Measurements from ENCODE around the gene ELOB.

The ELOB gene

GRCh38 chr16:2819179-2819938, 42.3 kb upstream of the ELOB start:
- no peak overlapping the region for H2AFZ ChIP-seq (ENCODE audit: low read length)
- no peaks in the 10 kb centered on the region for H3F3A ChIP-seq (ENCODE audit: insufficient read depth, low read length)
- H3K9me3 ChIP-seq (ENCODE audit: low read length), result no peaks in the 10 kb centered on the region
- H3K36me3 ChIP-seq (ENCODE audit: insufficient read depth, low read length), result no peaks in the 10 kb centered on the region
- H3K9me2 ChIP-seq (ENCODE audit: low read depth, low read length), result no peaks in the 10 kb centered on the region
- H3K27me3 ChIP-seq (ENCODE audit: insufficient read depth, low read length), result peaks cover 4% of the 10 kb centered on the region; the same call in 1 of the 2 replicates
- H4K20me1 ChIP-seq (ENCODE audit: insufficient read depth, low read length), result no peaks in the 10 kb centered on the region
- no peak for TF ChIP-seq CTCF (IDR thresholded peaks at IDR 0.05; ENCODE audit: low read length)
- TF ChIP-seq EZH2 (IDR thresholded peaks at IDR 0.05; ENCODE audit: borderline replicate concordance, low read length), result no peak
- H3K4me1 ChIP-seq (ENCODE audit: insufficient read depth, low read length, severe bottlenecking), result no peaks in the 10 kb centered on the region
- H3K4me2 ChIP-seq (ENCODE audit: low read length), result no peak overlapping the region
- no peak overlapping the region for H3K4me3 ChIP-seq (ENCODE audit: low read depth, low read length, poor library complexity, severe bottlenecking)
- H3K79me2 ChIP-seq (ENCODE audit: insufficient read depth, low read length), result no peaks in the 10 kb centered on the region
- H3K9ac ChIP-seq (ENCODE audit: low read length), result no peak overlapping the region
- no peak overlapping the region for H3K27ac ChIP-seq (ENCODE audit: low read depth, low read length, poor library complexity, severe bottlenecking)

- TF ChIP-seq CTCF (IDR thresholded peaks at IDR 0.05; ENCODE audit: low read length), result no peak
- TF ChIP-seq EZH2 (IDR thresholded peaks at IDR 0.05; ENCODE audit: borderline replicate concordance, low read length), result no peak
- Histone ChIP-seq H3K27ac (ENCODE audit: low read depth, low read length, poor library complexity, severe bottlenecking) (no peak overlapping the region), H4K20me1 (ENCODE audit: insufficient read depth, low read length) (no peaks in the 10 kb centered on the region), H2AFZ (ENCODE audit: low read length) (no peak overlapping the region), H3F3A (ENCODE audit: insufficient read depth, low read length) (no peaks in the 10 kb centered on the region), H3K4me3 (ENCODE audit: low read depth, low read length, poor library complexity, severe bottlenecking) (no peak overlapping the region), H3K27me3 (ENCODE audit: insufficient read depth, low read length) (peaks cover 4% of the 10 kb centered on the region; the same call in 1 of the 2 replicates), H3K9me2 (ENCODE audit: low read depth, low read length) (no peaks in the 10 kb centered on the region), H3K9me3 (ENCODE audit: low read length) (no peaks in the 10 kb centered on the region), H3K79me2 (ENCODE audit: insufficient read depth, low read length) (no peaks in the 10 kb centered on the region), H3K36me3 (ENCODE audit: insufficient read depth, low read length) (no peaks in the 10 kb centered on the region), H3K9ac (ENCODE audit: low read length) (no peak overlapping the region), H3K4me1 (ENCODE audit: insufficient read depth, low read length, severe bottlenecking) (no peaks in the 10 kb centered on the region), H3K4me2 (ENCODE audit: low read length) (no peak overlapping the region)
Observed at GRCh38 chr16:2818272-2818876, 41.3 kb upstream of the ELOB start.

- Histone ChIP-seq H2AFZ (ENCODE audit: low read length) (no peak overlapping the region), H4K20me1 (ENCODE audit: insufficient read depth, low read length) (no peaks in the 10 kb centered on the region), H3K36me3 (ENCODE audit: insufficient read depth, low read length) (no peaks in the 10 kb centered on the region), H3K4me3 (ENCODE audit: low read depth, low read length, poor library complexity, severe bottlenecking) (no peak overlapping the region), H3K4me2 (ENCODE audit: low read length) (no peak overlapping the region), H3K9me2 (ENCODE audit: low read depth, low read length) (no peaks in the 10 kb centered on the region), H3K79me2 (ENCODE audit: insufficient read depth, low read length) (no peaks in the 10 kb centered on the region), H3F3A (ENCODE audit: insufficient read depth, low read length) (no peaks in the 10 kb centered on the region), H3K27ac (ENCODE audit: low read depth, low read length, poor library complexity, severe bottlenecking) (no peak overlapping the region), H3K9me3 (ENCODE audit: low read length) (no peaks in the 10 kb centered on the region), H3K9ac (ENCODE audit: low read length) (no peak overlapping the region), H3K4me1 (ENCODE audit: insufficient read depth, low read length, severe bottlenecking) (no peaks in the 10 kb centered on the region), H3K27me3 (ENCODE audit: insufficient read depth, low read length) (peaks cover 4% of the 10 kb centered on the region; the same call in 1 of the 2 replicates)
- TF ChIP-seq EZH2 (IDR thresholded peaks at IDR 0.05; ENCODE audit: borderline replicate concordance, low read length) (no peak), CTCF (IDR thresholded peaks at IDR 0.05; ENCODE audit: low read length) (no peak)
Observed at GRCh38 chr16:2817340-2818271, 40.5 kb upstream of the ELOB start.
